AG09309 (cell line): ENCODE results near the gene LCE2D.
"Not testable (repeated sequence)": the region's sequence is repeated elsewhere in the genome, so short reads cannot be mapped to it uniquely, and the experiment has no call there.

Source experiments
- DNase-seq: peaks from one replicate; pipeline ENCODE4 v3.0.0-alpha.2; 2010; ENCODE audit warnings: low read depth
- H3K4me3 ChIP-seq: 2 replicates; pipeline ENCODE4 v1.5.1; 2011; ENCODE audit warnings: mild to moderate bottlenecking, low read depth, low read length, moderate library complexity; ENCODE audit not compliant: control insufficient read depth
- CTCF ChIP-seq: IDR thresholded peaks from 2 replicates; pipeline ENCODE4 v1.5.1; 2011; ENCODE audit warnings: mild to moderate bottlenecking, low read depth, low read length, inconsistent platforms; ENCODE audit not compliant: insufficient read depth, control insufficient read depth; ENCODE audit errors: missing control alignments

The LCE2D gene

GRCh38 chr1:152683846-152684245 is 20.7 kb downstream of the LCE2D start:
- TF ChIP-seq CTCF = no peak
- no peak overlapping the region for H3K4me3 ChIP-seq
- no peak for DNase-seq

- DNase-seq, H3K4me3 ChIP-seq: not testable (repeated sequence)
Observed at GRCh38 chr1:152685823-152686222, 22.6 kb downstream of the LCE2D start, which contains the start of gene LCE2B. LCE2B (plus strand) TSS chr1:152686123; CDS start chr1:152686844, 721 bp downstream.

GRCh38 chr1:152697701-152698600 is 34.8 kb downstream of the LCE2D start, which contains the start of gene LCE2A:
LCE2A (plus strand) TSS chr1:152698345; CDS start chr1:152698902, 557 bp downstream.
- H3K4me3 ChIP-seq = no peak within 1 kb of the TSS
- DNase-seq = no peak
- TF ChIP-seq CTCF = no peak

- no peak for DNase-seq
Observed at GRCh38 chr1:152699746-152700145, 36.6 kb downstream of the LCE2D start.

GRCh38 chr1:152707860-152708259 is 44.7 kb downstream of the LCE2D start, which contains the start of gene LCE4A:
LCE4A (plus strand) TSS chr1:152708160; CDS start chr1:152709076, 916 bp downstream.
- H3K4me3 ChIP-seq = no peak within 1 kb of the TSS
- no peak for TF ChIP-seq CTCF
- no peak for DNase-seq

More at GRCh38 chr1:152699746-152700145, 36.6 kb downstream of the LCE2D start:
- no peak overlapping the region for H3K4me3 ChIP-seq
- TF ChIP-seq CTCF = no peak
